ENCODE measurements around the gene P3H2. TPM values are rescaled to one million over a fixed set of nuclear protein-coding genes. Genes with fewer than 3 reads are reported as not detected.

P3H2 gene
- total RNA-seq, 1 experiment from 2014 or later, result 95.5 TPM

DNA sequence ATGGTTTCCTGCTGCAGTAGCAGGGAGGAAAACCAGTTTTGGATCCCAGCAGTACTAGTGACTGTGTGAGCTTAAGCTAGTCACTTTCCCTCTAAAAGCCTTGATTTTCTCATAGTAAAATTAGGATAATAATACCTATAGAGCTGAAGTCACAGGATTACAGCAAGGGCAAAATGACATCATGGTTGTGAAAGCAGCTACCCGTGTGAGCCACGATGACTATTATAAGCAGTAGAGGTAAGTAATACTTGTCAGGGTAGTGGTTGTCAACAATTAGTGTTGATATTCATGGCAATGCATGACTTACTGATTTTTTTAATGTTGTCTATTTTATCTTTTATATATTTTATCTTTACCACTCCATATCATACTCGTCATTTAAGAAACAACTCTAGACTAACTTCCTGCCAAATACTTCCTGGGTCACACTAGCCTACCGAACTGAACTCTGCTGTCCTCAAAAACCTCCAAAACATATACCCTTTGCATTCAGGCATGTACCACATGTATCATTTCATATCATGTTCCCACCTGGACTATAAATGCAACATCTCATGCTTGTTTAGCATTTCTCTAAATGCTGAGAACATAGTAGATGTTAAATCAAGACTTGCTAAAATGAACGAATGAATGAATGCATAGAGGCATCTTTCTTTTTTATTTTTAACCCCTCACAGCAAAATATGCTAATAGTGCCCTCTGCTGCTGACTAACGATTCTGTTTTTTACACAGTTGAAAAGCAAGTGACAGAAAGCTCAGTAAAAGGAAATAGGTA, 172.6 kb downstream of the P3H2 start:
- DNase-seq (ENCODE audit: low read depth), result peak; percentile 56

DNA sequence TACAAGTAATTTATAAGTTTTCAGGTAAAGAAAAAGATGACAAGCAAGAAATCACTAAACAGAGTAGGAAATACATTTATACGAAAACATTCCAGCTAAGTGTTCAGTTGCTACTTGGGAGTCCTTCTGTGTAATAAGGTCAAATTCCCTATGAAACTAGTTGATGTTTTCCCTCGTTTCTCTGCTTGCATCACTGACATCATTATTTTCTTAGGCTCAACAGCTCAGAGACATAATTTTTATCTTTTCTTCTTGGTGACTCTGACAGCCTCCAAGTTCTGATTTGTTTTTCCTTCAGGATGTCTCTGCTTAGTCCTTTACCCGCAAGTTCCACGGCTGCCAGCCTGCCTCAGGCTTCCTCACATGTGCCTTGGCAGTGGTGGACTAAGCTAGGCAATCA, 173.6 kb downstream of the P3H2 start:
- no peak for DNase-seq (ENCODE audit: low read depth)

DNA sequence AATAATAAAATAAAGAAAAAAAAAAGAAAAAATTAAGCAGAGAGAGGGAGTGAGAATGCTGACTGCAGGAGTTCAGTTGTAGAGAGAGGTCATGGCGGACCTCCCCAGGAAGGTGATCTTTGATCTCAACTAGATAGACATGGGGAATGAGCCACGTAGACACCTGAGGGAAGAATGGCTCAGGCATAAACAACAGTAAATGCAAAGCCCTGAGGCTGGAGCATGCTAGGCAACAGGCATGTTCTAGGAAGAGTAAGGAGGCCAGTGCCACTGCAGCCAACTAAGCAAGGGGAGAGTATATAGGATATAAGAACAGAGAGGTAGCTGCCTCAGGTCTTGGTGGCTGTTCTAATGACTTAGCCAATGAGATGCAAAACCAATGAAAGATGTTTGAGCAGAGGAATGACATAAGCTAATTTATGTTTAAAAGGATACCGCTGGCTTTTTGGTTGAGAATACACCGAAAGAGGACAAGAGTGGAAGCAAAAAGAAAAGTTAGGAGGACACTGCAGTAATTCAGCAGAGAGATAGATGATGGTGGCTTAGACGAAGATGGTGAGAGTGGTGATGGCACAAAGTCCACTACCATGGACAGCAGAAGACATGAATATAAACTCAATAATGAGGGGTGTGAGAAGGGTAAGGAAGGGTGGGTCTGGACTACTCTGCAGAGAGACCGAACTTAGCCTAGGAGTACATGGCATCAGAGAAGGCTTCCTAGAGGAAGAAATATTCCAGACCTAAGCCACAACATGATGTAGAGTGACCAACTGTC, 174.6 kb downstream of the P3H2 start:
- no peak for DNase-seq (ENCODE audit: low read depth)

DNA sequence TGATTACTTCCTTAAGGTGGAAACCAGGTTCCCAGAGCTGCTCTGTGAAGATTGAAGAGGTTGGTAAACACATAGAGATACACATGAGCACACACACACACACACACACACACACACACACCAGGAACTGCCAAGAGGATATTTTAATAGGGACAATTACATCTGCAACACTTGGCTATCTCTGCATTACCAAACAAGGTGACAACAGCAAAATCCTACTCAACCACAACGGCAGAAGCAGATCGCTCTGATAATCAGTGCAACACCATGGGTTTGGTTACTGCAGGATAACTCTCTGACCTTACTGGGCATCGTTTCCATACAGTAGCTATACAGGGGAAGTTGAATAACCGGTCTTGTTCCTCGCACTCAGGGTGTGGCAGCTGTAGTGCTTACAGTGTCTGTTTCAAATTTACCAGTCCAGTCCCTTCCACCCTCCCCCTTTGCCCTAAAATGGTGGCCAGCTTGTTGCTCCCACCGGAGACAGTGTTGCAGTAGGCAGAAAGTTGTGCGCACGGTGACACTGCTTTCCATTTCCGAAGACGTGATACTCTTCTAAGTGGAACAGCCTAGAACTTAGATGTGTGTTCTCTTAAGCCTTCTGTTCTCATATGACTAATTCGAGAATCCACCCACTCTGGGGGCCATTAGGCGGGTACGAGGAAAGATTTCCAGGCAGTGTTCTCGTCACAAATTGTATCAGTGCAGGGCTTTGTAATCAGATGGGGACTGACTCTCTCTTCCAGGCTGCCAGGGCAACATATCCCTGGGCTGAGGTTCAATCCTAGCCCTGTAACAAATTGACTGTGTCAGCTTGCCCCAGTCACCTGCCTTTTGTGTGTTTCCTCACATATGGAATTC, 176.2 kb downstream of the P3H2 start:
- no peak for DNase-seq (ENCODE audit: low read depth)

DNA sequence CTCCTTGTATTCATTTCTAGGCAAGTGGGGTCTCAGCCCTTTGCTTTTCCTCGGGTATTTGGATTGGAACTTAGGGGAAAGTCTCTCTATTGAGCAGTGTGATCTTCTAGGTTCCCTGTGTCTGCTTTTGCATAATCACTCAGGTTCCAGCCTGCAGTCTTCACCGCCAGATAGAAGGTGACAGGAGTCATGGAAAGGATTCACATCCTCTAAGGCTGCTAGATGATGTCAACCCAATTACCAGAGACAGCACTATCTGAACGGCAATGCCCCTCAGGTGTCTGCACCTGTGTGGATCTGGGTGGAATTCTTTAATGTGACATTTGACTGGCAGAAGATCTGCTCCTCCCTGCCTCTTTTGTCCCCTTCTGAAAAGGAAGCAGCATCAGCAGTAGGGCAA, 177.7 kb downstream of the P3H2 start:
- DNase-seq (ENCODE audit: low read depth), result no peak

DNA sequence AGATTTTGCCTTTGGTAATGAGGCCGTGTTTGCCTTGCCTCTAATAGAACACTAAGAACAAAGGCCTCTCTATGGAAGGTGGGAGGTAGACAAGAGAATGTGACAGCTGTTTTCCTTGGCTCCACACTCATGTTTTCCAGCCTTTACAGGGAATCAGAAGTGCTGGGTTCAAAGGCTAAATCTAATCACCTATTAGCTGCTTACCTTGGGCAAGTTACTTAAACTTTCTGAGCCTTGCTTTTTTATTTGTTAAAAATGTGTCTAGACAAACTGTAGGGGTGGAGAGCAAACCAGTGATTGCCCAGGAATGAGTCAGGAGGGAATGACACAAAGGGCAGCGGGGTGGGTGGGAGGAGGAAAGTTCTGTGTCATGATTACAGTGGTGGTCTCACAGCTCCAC, 179.0 kb downstream of the P3H2 start:
- DNase-seq (ENCODE audit: low read depth), result peak; percentile 66

DNA sequence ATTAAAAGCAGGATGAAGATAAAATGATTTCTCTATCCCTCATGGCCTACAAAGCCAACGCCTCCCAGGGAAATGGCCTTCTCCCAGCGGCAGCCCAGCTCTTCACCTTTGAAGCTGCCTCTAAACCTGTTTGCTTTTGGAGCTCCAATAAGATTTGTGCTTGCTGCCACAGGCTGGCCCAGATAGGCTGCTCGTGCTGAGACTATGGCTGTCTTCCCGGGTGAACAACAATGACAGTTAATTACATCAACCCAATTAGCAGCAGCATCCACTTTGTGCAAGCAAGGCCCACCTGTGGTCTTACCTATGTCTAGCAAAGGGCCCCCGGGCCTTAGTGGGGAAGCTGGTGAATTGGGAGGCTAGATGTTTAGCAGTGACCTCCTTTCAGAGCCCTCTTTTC, 179.6 kb downstream of the P3H2 start:
- no peak for DNase-seq (ENCODE audit: low read depth)

DNA sequence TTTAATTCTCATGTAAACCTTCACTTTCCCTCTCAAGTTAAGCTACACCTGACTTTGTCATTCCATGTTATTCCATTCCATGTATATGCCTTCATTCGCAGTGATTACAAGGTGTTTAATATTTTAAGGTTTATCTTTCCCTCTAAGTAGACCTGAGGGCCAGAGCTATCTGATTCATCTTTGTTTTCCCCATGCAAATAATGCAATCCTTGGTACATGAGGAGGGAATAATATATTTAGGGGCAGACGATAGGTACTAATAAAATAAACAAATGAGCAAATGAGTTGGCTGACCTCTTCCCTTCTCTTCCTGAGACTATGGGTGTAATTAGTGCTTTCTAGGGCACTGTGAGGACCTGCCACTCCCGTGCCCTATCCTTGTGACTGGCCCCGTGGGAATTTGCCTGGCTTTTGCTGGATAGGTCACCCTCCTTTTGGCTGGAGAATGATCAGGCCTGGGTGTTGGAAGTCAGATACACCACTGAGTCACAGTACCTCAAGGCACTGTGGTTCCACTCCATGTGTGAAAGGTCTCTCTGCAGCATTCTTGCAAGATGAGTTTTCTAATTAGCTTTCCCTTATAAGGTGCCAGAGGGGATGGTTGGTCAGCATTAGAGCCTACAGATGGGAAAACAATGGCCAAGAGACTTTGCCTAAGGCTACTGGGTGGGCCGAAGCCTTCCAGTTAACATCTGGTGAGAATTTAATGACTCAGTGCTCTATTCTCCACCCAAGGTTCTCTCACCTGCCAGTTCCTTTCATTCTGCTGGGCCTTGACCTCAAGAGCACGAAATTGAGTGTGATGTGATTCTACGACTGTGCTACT, 183.2 kb downstream of the P3H2 start:
- peak; percentile 100 for DNase-seq (ENCODE audit: low read depth)

DNA sequence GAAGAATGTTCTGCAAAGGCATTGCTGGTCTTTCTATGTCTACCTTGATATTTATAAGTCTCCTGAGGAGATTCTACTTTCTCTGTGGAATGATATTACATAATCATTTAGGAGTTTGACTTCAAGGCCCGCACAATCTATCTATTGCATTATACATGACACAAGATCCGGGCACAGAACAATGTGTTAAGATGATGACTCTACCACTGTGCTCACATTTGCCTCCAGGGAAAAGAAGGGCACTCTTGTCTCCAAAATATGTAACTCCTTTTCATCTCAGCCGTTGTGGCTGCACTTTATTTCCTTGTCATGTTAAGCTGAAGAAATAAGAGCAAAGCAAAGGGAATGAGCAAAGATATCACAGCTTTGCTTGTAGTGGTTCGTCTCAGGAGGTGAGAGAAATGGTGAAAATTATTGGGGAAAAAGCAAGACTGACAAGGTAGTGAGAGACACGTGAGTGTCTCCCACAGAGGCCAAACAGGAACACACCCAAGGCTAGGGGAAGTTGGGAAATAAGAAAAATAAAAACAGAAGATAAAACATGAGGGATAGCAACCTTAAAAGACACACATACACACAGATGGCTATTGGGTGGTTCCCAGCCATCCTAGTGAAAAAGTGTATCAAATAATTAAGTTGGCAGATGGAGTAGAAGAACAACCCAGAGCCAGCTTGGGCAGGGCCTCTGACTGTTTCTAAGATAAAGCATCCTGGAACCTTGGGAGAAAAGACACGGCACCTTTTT, 184.3 kb downstream of the P3H2 start:
- DNase-seq (ENCODE audit: low read depth), result peak; percentile 34

DNA sequence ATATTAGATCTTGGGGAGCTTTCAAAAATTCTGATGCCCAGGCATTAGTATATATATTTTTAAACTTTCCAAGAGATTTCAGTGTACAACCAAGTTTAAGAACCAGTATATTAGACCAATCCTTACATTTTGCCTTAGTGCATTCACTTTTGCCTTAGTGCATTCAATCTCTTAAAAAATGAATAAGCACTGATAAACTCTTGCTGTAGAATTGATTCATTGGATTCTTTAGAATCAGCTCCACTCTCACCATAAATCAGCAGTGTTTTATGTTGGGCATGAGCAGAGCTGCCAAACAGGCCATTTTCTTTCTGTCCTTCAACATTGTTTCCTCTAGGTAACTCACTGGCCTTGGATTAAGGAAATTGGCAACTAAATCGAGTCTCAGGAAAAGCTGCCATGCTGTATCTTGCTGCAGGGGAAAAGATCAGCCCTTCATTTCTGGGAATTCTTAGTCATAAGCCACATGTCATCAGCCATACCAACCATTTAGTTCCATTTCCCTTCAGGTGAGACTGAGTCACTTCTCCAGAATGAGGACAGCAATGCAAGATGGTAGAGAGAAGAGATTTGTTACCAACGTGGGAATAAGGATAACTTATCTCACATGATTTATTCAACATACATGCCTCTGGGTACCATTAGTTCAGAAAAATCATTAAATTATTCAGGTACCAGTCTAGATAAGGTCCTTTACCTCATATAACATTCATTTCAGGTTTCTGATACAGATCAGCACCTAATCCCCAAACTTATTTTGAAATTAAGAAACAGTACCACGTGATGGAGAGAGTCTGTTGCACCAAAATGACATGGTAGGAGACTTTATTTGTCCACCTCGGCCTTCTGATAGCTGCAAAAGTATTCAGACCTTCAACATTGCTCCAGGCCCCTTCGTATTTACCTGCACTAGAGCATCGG, 192.5 kb downstream of the P3H2 start:
- peak; percentile 94 for DNase-seq (ENCODE audit: low read depth)

DNA sequence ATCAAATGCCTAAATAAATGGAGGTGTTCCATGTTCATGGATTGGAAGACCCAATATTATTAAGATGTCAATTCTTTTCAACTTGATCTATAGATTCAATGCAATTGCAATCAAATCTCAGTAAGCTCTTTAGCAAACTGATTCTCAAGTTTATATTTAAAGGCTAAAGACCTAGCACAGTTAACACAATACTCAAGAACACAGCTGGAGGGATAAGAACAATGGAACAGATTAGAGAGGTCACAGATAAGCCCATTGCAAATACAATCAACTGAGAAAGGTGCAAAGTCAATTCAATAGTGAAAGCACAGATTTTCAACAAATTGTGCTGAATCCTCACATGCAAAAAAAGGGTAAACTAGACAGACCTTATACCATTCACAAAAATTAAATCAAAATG, 198.9 kb downstream of the P3H2 start:
- DNase-seq (ENCODE audit: low read depth), result no peak

DNA sequence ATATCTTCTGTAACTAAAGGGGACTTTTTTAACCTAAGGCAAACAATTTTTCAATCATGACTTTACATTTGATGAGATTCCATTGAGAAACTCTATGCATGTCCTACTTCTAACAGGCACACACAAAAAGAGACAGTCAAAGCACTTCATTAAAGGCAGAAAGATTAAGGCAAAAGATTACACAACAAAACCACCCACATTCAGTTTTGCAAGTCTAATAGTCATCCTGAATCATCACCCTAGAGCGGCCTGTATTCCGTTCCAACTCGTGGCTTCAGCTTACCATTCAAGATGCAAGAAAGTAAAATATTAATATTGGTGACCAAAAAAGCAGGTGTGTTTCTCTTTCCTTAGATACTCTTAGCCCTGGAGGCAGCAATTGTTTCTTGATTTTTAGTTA, 205.9 kb downstream of the P3H2 start:
- DNase-seq (ENCODE audit: low read depth), result peak; percentile 93

DNA sequence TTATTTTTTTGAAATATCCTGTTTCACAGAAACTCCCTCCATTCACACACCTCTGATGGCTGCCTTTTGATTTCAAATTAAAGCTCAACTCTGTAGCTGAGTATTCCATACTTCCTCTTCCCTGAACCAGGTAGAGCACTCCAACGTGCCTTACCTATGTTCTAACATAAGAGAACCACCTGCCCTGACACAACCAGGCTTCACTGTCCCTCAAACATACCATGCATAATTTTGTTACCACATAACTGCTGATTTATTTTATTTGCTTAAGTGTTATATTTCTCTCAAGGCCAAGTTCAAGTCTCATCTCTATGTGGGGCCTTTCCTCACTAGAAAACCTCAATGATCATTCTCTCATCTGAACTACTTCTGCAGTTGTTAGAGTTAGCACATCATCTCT, 209.7 kb downstream of the P3H2 start:
- no peak for DNase-seq (ENCODE audit: low read depth)

DNA sequence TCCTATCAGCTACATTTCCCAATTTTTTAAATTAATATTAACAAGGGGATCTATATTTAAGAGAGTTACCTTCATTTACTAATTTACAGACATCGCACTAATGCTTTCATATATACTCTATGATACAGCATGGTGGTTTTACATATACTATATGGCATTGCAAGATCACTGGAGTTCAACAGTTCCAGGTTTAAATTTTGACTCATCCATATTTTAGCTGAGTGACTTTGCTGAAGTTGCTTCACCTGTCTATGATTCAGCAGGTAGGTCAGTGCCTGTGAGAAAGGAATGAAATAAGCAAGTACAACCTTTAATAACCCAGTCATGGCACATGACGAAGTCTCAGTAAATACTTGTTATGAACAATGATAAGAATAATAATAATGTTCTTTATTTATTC, 211.1 kb downstream of the P3H2 start:
- no peak for DNase-seq (ENCODE audit: low read depth)

DNA sequence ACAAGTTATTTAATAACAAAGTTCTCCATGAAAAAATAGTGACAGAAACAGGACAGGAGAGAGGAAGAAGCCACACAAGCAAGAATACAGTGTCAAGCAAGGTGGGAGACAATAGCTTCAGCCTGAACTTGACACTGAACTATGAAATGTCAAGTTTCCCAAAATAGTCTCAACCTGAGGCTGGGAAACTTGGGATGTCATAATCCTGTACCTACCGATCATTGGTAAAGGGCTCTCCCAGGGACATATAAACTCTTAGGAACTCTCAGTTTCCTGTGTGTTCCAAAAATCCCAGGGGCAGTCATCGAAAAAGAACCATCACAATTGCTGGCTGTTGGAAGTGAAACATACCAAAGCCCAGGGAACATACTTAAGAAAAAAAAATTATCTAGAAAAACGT, 211.6 kb downstream of the P3H2 start:
- no peak for DNase-seq (ENCODE audit: low read depth)

DNA sequence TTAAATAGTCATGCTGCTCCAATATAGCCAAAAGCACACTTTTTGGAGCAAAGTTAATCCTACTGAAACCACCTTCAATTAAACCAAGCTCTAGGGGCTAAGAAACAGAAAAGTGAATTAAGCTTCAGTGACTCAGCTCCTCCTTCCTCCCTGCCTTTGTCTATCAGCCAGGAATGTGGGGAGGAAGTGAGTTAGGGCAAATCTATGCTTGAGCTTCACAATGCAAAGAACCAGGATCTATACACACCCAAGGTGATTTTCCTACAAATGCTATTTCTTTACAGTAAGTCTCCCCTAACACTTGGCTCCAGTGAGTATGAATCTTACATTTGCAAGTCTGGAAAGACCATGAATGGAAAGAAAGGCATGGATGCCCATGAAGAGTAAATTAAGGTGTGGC, 212.1 kb downstream of the P3H2 start:
- peak; percentile 70 for DNase-seq (ENCODE audit: low read depth)

DNA sequence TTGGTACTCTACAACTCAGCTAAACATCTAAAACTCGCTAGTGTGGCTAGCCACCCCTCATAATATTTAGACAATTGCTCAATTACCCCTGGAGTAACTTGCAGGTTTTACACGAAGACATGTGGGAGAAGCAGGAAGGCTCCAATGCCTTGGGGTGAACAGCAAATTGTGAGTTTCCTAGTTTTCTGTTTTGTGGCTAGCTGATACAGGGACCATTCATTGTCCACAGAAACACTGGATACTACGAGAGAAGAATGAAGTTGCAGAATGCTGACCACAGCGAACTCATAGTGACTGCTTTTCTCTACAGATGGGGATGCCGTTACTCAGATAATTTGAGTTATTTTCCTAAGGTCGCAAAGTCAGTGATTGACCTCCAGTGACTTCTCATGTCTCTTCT, 212.9 kb downstream of the P3H2 start:
- peak; percentile 20 for DNase-seq (ENCODE audit: low read depth)

Data from M059J (cell line).